CD14-positive monocyte (primary cell): Measurements from ENCODE around the gene NUAK1. TPM values are rescaled to one million over a fixed set of nuclear protein-coding genes. Genes with fewer than 3 reads are reported as not detected.

Experiments
- DNase-seq, 3 donors: peaks; one replicate each; pipeline ENCODE4 v3.0.0-alpha.2; 2011 to 2022
- H2AFZ ChIP-seq: 2 replicates; pipeline ENCODE4 v1.6.0; 2012; ENCODE audit warnings: mild to moderate bottlenecking, low read depth, low read length, inconsistent platforms; ENCODE audit not compliant: insufficient read depth, poor library complexity, severe bottlenecking
- H3K27ac ChIP-seq, 2 donors: 1 replicate in 1 of 2; 2 replicates in 1 of 2; pipeline ENCODE4 v1.5.1; 2012 to 2013; ENCODE audit warnings: low read length in 2 of 2, control low read depth in 1 of 2, inconsistent platforms in 1 of 2, low read depth in 1 of 2, mild to moderate bottlenecking in 1 of 2
- H3K27me3 ChIP-seq, 2 donors: one replicate each; pipeline versions ENCODE4 v1.6.0 to v1.6.1; 2011 to 2013; ENCODE audit warnings: low read length in 2 of 2; ENCODE audit not compliant: control insufficient read depth in 2 of 2, insufficient read depth in 2 of 2
- H3K36me3 ChIP-seq, 2 donors: replicated peaks in 1 of 2; 1 replicate in 1 of 2; 2 replicates in 1 of 2; pipeline versions ENCODE4 v1.5.1 to v1.6.1; 2012 to 2013; ENCODE audit warnings: low read length in 2 of 2, control low read depth in 1 of 2, inconsistent platforms in 1 of 2, mild to moderate bottlenecking in 1 of 2; ENCODE audit not compliant: insufficient read depth in 2 of 2, control insufficient read depth in 1 of 2
- H3K4me1 ChIP-seq, 2 donors: 1 replicate in 1 of 2; 2 replicates in 1 of 2; pipeline versions ENCODE4 v1.5.1 to v1.6.1; 2012 to 2013; ENCODE audit warnings: low read length in 2 of 2, control low read depth in 1 of 2, inconsistent platforms in 1 of 2, mild to moderate bottlenecking in 1 of 2, moderate library complexity in 1 of 2; ENCODE audit not compliant: insufficient read depth in 2 of 2, control insufficient read depth in 1 of 2
- H3K4me2 ChIP-seq: replicated peaks from 2 replicates; pipeline ENCODE3; 2012; ENCODE audit warnings: low read length, moderate library complexity, mild to moderate bottlenecking; ENCODE audit not compliant: poor library complexity, severe bottlenecking; ENCODE audit errors: extremely low read depth
- H3K4me3 ChIP-seq, 3 experiments: fragments of 200-600 bp in 1 of 3; sonication (generic) in 1 of 3; replicated peaks in 1 of 3; 1 replicate in 2 of 3; 2 replicates in 1 of 3; pipeline ENCODE4 v1.5.1; 2011 to 2013; ENCODE audit warnings: low read length in 3 of 3, mild to moderate bottlenecking in 3 of 3, control low read depth in 2 of 3, low read depth in 2 of 3, inconsistent platforms in 1 of 3, moderate library complexity in 1 of 3
- H3K79me2 ChIP-seq: 2 replicates; pipeline ENCODE4 v1.6.0; 2012; ENCODE audit warnings: mild to moderate bottlenecking, control low read depth, inconsistent platforms, low read length, moderate library complexity; ENCODE audit not compliant: insufficient read depth
- H3K9ac ChIP-seq: 2 replicates; pipeline ENCODE4 v1.6.0; 2017; ENCODE audit warnings: low read length, mild to moderate bottlenecking; ENCODE audit not compliant: insufficient read depth, poor library complexity, severe bottlenecking
- H3K9me3 ChIP-seq, 2 donors: replicated peaks in 1 of 2; 1 replicate in 1 of 2; 2 replicates in 1 of 2; pipeline versions ENCODE4 v1.5.1 to v1.6.1; 2012 to 2013; ENCODE audit warnings: low read length in 2 of 2, control low read depth in 1 of 2; ENCODE audit not compliant: control insufficient read depth in 1 of 2, insufficient read depth in 1 of 2
- H4K20me1 ChIP-seq: 2 replicates; pipeline ENCODE4 v1.6.0; 2012; ENCODE audit warnings: mild to moderate bottlenecking, low read length, control low read depth, moderate library complexity; ENCODE audit not compliant: insufficient read depth
- H3K27ac Mint-ChIP-seq, 7 donors: one replicate each; pipeline ENCODE4 v1.8.0; 2020; ENCODE audit warnings: mild to moderate bottlenecking in 7 of 7, mixed read lengths in 7 of 7, moderate library complexity in 6 of 7, inconsistent platforms in 2 of 7
- H3K27me3 Mint-ChIP-seq, 3 donors: one replicate each; pipeline ENCODE4 v1.8.0; 2021 to 2022; ENCODE audit warnings: low read depth in 3 of 3, mild to moderate bottlenecking in 3 of 3, mixed read lengths in 3 of 3, moderate library complexity in 3 of 3, inconsistent platforms in 1 of 3
- H3K36me3 Mint-ChIP-seq, 2 donors: one replicate each; pipeline ENCODE4 v1.8.0; 2020; ENCODE audit warnings: mixed read lengths in 2 of 2, inconsistent platforms in 1 of 2, mild to moderate bottlenecking in 1 of 2
- H3K4me1 Mint-ChIP-seq: one replicate; pipeline ENCODE4 v1.8.0; 2020; ENCODE audit warnings: mild to moderate bottlenecking, mixed read lengths
- H3K4me3 Mint-ChIP-seq, 2 donors: one replicate each; pipeline ENCODE4 v1.8.0; 2020; ENCODE audit warnings: mild to moderate bottlenecking in 2 of 2, mixed read lengths in 2 of 2, moderate library complexity in 1 of 2
- H3K9me3 Mint-ChIP-seq, 7 donors: one replicate each; pipeline ENCODE4 v1.8.0; 2020 to 2022; ENCODE audit warnings: mixed read lengths in 7 of 7, mild to moderate bottlenecking in 6 of 7, moderate library complexity in 6 of 7, inconsistent platforms in 2 of 7
- WGBS: methylation state at CpG from one replicate; pipeline ENCODE4 v1.1.5; 2013; ENCODE audit warnings: missing lambda C conversion rate; ENCODE audit not compliant: insufficient coverage; 5-methylcytosine and 5-hydroxymethylcytosine counted together
- intact Hi-C, 2 donors: fragments of 100-400 bp; cut with micrococcal nuclease; formaldehyde crosslinking; loops; one replicate each; pipeline versions ENCODE4 v1.15.0 to v1.15.1; 2023
- polyA plus RNA-seq, 3 donors: library from polyadenylated mRNA; depleted of rRNA in 1 of 3; unstranded in 2 of 3; stranded (reverse) in 1 of 3; fragments of 300-500 nt in 2 of 3; fragments of >200 nt in 1 of 3; fragmentation: Illumina TruSeq in 2 of 3; gene quantifications; 1 replicate in 2 of 3; 2 replicates in 1 of 3; pipeline ENCODE4 v1.2.3, GENCODE V29; 2012 to 2021
- TF ChIP-seq, protein P1 (sequence below): fragments of 200-600 bp; IDR thresholded peaks from one replicate; pipeline ENCODE4 v1.8.0; 2022; ENCODE audit warnings: antibody characterized with exemption, mild to moderate bottlenecking

The NUAK1 gene
- polyA plus RNA-seq, 3 donors = not detected

DNA sequence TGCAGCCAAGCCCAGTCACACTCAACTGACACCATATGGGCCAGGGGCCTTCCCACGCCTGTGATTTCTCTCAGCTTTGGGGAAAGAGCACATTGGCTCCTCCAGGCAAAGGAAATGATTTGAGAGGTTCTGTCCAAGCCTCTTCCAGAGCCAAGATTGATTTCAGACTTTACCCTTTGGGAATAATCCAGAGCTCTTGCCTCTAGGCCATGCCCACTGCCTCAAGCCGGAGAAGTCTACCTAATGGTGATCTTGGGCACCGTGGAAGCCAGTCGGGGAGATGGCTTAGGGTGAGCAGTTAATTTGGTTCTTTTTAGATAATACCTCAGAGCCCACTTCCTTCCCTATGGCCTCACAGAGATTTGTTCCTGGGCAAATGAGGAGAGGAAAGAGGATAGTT lies 45.0 kb upstream of the NUAK1 start:
- H3K27ac Mint-ChIP-seq = no peak overlapping the region
- H3K4me1 Mint-ChIP-seq = no peaks in the 10 kb centered on the region
- no peak for DNase-seq
- Histone ChIP-seq H3K27me3 (peaks cover 0 to 10% of the 10 kb centered on the region in 2 donors), H3K4me3 (no peak overlapping the region), H3K27ac (no peak overlapping the region), H3K4me2 (no peak overlapping the region), H3K4me1 (no peaks in the 10 kb centered on the region), H4K20me1 (no peaks in the 10 kb centered on the region), H3K36me3 (no peaks in the 10 kb centered on the region), H3K9me3 (no peaks in the 10 kb centered on the region), H3K9ac (no peak overlapping the region), H2AFZ (no peak overlapping the region), H3K79me2 (no peaks in the 10 kb centered on the region)
- peaks cover 10 to 17% (median 15%) of the 10 kb centered on the region in 3 donors for H3K27me3 Mint-ChIP-seq
- TF ChIP-seq, protein P1, sequence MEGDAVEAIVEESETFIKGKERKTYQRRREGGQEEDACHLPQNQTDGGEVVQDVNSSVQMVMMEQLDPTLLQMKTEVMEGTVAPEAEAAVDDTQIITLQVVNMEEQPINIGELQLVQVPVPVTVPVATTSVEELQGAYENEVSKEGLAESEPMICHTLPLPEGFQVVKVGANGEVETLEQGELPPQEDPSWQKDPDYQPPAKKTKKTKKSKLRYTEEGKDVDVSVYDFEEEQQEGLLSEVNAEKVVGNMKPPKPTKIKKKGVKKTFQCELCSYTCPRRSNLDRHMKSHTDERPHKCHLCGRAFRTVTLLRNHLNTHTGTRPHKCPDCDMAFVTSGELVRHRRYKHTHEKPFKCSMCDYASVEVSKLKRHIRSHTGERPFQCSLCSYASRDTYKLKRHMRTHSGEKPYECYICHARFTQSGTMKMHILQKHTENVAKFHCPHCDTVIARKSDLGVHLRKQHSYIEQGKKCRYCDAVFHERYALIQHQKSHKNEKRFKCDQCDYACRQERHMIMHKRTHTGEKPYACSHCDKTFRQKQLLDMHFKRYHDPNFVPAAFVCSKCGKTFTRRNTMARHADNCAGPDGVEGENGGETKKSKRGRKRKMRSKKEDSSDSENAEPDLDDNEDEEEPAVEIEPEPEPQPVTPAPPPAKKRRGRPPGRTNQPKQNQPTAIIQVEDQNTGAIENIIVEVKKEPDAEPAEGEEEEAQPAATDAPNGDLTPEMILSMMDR = no peak
- no CpG with 5 or more reads among the region's 4 CpGs for WGBS
- no peaks in the 10 kb centered on the region for H3K36me3 Mint-ChIP-seq
- H3K9me3 Mint-ChIP-seq = no peaks in the 10 kb centered on the region
- intact Hi-C loops = no loop called here
- no peak overlapping the region for H3K4me3 Mint-ChIP-seq

DNA sequence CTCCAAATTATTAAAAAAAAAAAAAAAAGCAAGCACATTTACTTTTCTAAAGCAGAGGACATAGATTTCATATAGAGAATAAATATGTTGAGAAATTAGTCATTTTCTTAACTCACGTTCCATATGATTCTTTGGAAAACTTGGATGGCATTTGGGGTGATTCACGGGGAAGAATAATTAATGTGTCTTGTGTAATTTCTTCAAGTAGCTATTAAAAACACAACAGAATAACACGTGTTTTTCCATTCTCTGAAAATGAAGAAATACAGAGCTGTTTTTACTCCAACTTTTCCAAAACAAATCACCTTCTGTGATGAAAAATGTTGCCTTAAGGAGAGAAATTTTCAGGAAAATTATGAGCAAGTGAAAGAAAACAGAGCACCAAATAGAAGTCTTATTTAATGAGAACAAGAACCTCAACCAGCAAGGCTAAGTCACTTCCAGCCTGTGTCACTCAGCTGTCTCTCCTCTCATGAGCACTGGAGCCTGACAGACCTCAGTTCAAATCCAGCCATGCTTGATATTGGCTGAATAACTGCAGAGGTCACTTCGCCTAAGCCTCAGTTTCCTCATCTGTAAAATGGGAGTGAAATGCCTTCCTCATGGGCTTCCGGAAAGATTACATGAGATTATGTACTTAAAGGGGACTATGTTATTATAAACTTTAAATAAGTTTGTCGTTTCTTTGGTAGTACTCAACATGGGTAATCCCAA lies 42.8 kb upstream of the NUAK1 start:
- Histone ChIP-seq H2AFZ (no peak overlapping the region), H3K9me3 (no peaks in the 10 kb centered on the region), H3K4me3 (no peak overlapping the region), H3K36me3 (no peaks in the 10 kb centered on the region), H3K27me3 (peaks cover 0 to 5% of the 10 kb centered on the region in 2 donors), H3K4me1 (no peaks in the 10 kb centered on the region), H3K4me2 (no peak overlapping the region), H4K20me1 (no peaks in the 10 kb centered on the region), H3K79me2 (no peaks in the 10 kb centered on the region), H3K9ac (no peak overlapping the region), H3K27ac (no peak overlapping the region)
- H3K4me3 Mint-ChIP-seq = no peak overlapping the region
- no peaks in the 10 kb centered on the region for H3K4me1 Mint-ChIP-seq
- H3K36me3 Mint-ChIP-seq = no peaks in the 10 kb centered on the region
- TF ChIP-seq, protein P1 = no peak
- H3K27me3 Mint-ChIP-seq = peaks cover 8 to 12% (median 8%) of the 10 kb centered on the region in 3 donors
- H3K9me3 Mint-ChIP-seq = no peaks in the 10 kb centered on the region
- no peak for DNase-seq
- no peak overlapping the region for H3K27ac Mint-ChIP-seq
- intact Hi-C loops = no loop called here
- WGBS = no CpG with 5 or more reads among the region's 6 CpGs
